ENCODE measurements around the gene ZNF580. TPM values are rescaled to one million over a fixed set of nuclear protein-coding genes. Genes with fewer than 3 reads are reported as not detected.

The ZNF580 gene
- total RNA-seq, 4 donors from 2014 or later, result 11.4 to 20.5 (median 13.8) TPM

Other genes with a start within 250 kb of the ZNF580 start
- gene UBE2S, start 233.2 kb upstream of the ZNF580 start, total RNA-seq, result 10 to 100 TPM in 2 of 4 donors, 1 to 10 TPM in 2; 7.4 to 25.6 (median 13.0) TPM
- not detected for gene SHISA7, start 197.7 kb upstream of the ZNF580 start, total RNA-seq
- gene ISOC2, start 179.4 kb upstream of the ZNF580 start, total RNA-seq, result 10 to 100 TPM; 52.5 to 96.8 (median 62.5) TPM
- gene C19orf85, start 176.3 kb upstream of the ZNF580 start, total RNA-seq, result not detected
- 1 to 10 TPM; 1.7 to 6.4 (median 2.6) TPM for gene ZNF628, start 164.4 kb upstream of the ZNF580 start, total RNA-seq
- gene NAT14, start 155.8 kb upstream of the ZNF580 start, total RNA-seq, result 1 to 10 TPM; 2.3 to 4.6 (median 2.6) TPM
- 1 to 10 TPM; 1.6 to 6.1 (median 3.5) TPM for gene SSC5D, start 152.6 kb upstream of the ZNF580 start, total RNA-seq
- gene SBK2, start 103.9 kb upstream of the ZNF580 start, total RNA-seq, result under 1 TPM in 1 of 4 donors, not detected in 3; 0.56 TPM
- 1 to 10 TPM in 1 of 4 donors, under 1 TPM in 2, not detected in 1; 0.36 to 1.5 (median 0.79) TPM for gene SBK3, start 95.5 kb upstream of the ZNF580 start, total RNA-seq
- gene ZNF579, start 60.2 kb upstream of the ZNF580 start, total RNA-seq, result 1 to 10 TPM; 1.3 to 4.0 (median 2.3) TPM
- 1 to 10 TPM; 4.2 to 7.1 (median 5.0) TPM for gene FIZ1, start 41.5 kb upstream of the ZNF580 start, total RNA-seq
- gene ZNF524, start 40.7 kb upstream of the ZNF580 start, total RNA-seq, result 10 to 100 TPM; 15.6 to 27.5 (median 17.4) TPM
- gene ZNF865, start 35.4 kb upstream of the ZNF580 start, total RNA-seq, result 1 to 10 TPM; 2.2 to 6.3 (median 3.8) TPM
- 1 to 10 TPM; 2.5 to 3.8 (median 3.2) TPM for gene ZNF784, start 16.4 kb upstream of the ZNF580 start, total RNA-seq
- gene ZNF581, start 2.6 kb downstream of the ZNF580 start, total RNA-seq, result 10 to 100 TPM in 3 of 4 donors, 1 to 10 TPM in 1; 9.9 to 15.0 (median 11.9) TPM
- 10 to 100 TPM in 3 of 4 donors, 1 to 10 TPM in 1; 9.8 to 15.2 (median 11.0) TPM for gene CCDC106, start 7.2 kb downstream of the ZNF580 start, total RNA-seq
- gene U2AF2, start 14.0 kb downstream of the ZNF580 start, total RNA-seq, result 100 to 1,000 TPM in 2 of 4 donors, 10 to 100 TPM in 2; 55.2 to 132 (median 86.1) TPM
- 10 to 100 TPM; 56.4 to 82.3 (median 62.0) TPM for gene EPN1, start 34.2 kb downstream of the ZNF580 start, total RNA-seq
- gene NLRP9, start 97.4 kb downstream of the ZNF580 start, total RNA-seq, result not detected
- not detected for gene RFPL4A, start 118.1 kb downstream of the ZNF580 start, total RNA-seq
- not detected for gene RFPL4AL1, start 128.1 kb downstream of the ZNF580 start, total RNA-seq
- gene NLRP11, start 191.0 kb downstream of the ZNF580 start, total RNA-seq, result not detected
- gene NLRP4, start 195.5 kb downstream of the ZNF580 start, total RNA-seq, result not detected